ENCODE results near the gene TMEM151A. TPM values are rescaled to one million over a fixed set of nuclear protein-coding genes. Genes with fewer than 3 reads are reported as not detected.

TMEM151A gene
- total RNA-seq, 1 experiment from 2014 or later, result 0.23 TPM

DNA sequence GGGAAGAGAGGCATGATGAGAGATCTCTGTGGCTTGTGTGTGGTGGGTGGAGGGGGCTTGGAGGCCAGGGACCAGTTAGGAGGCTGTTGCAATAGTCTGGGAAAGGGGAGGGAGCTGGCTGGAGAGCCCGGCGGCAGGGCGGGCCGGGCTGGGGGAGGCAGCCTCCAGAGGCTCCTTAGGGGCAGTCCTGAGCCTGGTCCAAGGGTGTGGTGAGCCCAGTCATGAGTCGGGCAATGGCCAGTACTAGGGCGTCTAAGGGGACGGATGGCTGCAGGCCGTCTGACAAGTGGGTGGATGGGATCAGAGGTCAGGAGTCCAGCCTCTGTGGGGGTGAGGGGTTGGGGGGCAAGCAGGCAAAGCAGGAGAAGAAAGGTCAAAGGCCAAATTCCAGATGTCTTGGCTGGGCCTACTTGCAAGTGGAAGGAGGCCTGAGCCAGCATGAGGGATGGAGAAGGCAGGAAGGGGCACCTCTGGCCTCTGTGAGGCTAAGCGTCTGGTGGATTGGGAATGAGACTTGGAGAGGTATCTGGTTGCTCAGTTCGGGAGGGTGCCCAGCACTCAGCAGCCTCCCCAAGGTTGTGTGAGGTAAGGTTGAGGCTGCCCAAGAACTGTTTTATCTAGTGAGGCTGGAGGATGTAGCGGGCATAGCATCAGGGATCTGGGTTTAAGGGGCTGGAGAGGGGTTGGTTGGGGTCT lies 31.2 kb downstream of the TMEM151A start:
- DNase-seq (ENCODE audit: low read depth), result no peak

DNA sequence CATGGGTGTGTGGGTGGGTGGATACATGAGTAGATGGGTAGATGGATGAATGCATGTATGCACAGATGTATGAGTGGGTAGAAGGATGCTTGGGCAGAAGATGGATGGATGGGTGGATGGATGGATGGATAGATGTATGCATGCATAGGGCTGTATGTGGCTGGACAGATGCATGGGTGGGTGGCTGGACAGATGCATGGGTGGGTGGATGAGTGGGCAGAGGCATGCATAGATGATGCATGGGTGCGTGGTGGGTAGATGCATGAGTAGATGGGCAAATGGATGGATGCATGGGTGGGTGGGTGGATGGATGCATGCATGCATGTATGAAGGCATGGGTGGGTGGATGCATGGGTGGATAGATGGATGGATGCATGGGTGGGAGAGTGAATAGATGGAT lies 32.0 kb downstream of the TMEM151A start:
- no peak for DNase-seq (ENCODE audit: low read depth)

GRCh38 chr11:66324664-66325063 lies 33.0 kb downstream of the TMEM151A start:
- DNase-seq (ENCODE audit: low read depth), result no peak

DNA sequence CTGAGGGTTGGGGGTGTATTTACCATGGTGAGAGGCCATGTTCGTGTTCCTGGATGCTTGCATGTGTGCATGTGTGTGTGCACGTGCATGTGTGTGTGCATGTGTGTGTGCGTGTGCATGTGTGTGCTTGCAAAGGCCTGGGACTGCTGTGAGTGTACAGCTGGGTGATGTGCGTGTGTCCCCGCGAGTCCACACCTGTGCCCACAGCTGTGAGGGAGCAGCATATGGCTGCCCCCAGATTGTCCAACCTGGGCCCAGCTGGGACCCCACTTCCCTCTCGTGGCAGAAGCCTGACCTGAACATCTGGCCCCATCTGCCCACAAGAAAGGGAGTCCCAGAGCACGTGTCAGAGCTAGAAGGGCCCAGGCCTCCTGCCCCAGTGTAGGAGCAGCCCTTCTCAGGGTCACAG lies 33.6 kb downstream of the TMEM151A start:
- no peak for DNase-seq (ENCODE audit: low read depth)

GRCh38 chr11:66326261-66327111 lies 34.8 kb downstream of the TMEM151A start:
- no peak for DNase-seq (ENCODE audit: low read depth)

GRCh38 chr11:66327171-66328030 lies 35.7 kb downstream of the TMEM151A start:
- DNase-seq (ENCODE audit: low read depth), result peak; percentile 55

GRCh38 chr11:66328031-66328301 lies 36.3 kb downstream of the TMEM151A start:
- DNase-seq (ENCODE audit: low read depth), result no peak

DNA sequence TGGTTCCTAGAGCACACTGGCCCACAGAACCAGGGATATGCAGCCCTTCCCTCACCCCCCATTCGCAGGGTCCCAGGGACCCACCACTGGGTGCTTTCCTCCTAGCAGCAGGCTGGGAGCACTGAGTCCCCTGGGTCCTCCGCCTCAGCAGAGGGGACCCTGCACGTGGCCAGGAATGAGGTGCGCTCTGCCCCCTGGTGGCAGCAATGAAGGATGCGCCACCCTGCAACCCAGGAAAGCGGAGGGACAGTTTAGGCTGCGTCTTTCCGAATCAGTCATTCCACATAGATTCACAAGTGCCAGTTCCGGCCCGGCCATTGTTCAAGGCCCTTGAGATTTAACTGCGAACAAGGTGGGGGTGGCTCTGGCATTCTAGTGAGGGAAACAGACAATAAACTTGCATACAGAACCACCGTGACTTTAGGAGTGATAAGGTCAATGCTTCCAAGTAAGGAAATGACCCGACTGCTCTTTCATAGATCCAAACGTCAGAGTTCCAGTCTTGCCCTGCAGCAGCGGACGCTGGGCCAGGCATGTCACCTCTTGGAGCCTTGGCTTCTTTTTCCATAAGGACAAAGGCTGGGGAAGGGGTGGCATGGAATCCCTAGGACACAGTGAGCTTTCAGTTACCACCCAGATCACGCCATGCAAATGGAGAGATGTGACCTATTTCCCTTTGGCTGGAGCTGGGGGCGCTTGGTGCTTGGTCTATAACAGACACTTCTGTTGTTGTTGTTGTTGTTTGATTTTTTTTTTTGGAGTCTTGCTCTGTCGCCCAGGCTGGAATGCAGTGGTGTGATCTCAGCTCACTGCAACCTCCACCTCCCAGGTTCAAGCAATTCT lies 36.8 kb downstream of the TMEM151A start:
- DNase-seq (ENCODE audit: low read depth), result peak; percentile 76

DNA sequence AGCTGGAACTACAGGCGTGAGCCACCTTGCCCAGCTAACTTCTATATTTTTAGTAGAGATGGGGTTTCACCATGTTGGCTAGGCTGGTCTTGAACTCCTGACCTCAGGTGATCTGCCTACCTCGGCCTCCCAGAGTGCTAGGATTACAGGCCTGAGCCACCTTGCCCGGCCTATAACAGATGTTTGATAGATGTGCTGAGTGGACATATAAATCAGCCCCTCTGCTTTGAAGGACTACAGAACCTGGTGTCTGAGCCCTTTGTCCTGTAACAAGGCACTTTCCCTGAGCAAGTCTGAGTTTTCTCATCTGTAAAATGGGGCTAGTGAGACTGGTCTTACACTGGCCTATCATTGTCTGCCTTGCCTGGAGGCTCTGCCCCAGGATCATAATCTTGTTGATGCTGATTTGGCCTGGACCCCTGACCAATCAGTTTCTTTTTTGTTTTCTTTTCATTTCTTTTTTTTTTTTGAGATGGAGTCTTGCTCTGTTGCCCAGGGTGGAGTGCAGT lies 37.5 kb downstream of the TMEM151A start:
- no peak for DNase-seq (ENCODE audit: low read depth)

DNA sequence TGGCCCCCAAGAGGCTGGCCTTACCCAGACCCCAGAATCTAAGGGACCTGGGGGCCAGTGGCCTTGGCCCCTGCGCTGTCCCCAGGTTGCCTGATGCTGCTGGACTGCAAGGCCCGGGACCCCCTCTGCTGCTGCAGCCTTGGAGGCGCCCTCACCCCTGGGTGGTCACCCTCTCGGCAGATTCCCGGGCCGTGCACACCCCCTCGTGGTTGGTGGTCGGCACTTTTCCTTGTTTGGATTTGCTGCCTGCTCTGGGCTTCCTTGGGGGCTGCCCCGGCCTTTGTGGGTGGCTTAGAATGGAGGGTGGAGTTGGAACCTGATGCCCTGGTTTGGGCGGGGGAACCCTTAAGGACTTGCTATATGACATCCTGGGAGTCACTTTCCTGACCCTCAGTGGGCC lies 39.2 kb downstream of the TMEM151A start:
- no peak for DNase-seq (ENCODE audit: low read depth)

GRCh38 chr11:66331542-66332370 lies 40.1 kb downstream of the TMEM151A start:
- no peak for DNase-seq (ENCODE audit: low read depth)

DNA sequence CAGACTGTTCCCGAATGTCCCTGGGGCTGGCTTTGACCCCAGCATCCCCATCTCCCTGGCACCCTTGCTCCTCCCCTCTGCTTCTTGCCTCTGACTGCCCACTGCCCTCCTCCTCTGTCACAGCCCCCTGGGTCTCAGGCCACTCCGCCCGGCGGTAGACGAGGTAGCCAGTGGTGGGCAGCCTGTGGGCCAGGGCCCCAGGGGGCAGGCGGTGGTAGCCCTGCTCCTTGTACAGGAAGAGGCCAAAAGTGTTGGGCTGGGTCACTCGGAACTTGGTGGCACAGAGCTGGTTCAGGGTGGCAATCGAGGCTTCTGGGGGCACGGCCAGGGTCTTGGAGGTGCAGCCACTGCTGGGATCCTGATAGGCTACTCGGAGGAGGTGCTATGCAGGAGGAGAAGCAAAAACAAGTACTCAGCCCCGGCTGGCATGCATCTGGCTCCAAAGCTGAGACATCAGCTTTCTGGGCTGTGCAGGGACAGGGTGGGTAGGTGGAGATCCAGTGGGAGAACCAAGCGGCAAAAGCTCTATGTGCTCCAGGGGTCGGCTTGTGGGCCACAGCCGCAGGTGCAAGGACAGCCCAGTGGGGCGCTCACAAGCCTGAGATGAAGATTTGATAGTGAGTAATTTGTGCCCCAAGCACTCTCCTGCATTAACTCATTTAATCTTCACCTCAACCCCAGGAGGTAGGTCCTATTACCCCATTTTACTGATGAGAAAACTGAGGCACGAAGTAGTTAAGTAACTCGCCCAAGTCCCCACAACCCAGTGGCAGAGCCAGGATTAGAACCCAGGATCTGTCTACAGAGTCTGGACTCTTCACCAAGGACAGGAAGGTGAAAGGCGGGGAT lies 40.9 kb downstream of the TMEM151A start:
- no peak for DNase-seq (ENCODE audit: low read depth)

GRCh38 chr11:66333220-66333877 lies 41.7 kb downstream of the TMEM151A start:
- DNase-seq (ENCODE audit: low read depth), result no peak

GRCh38 chr11:66333896-66334604 lies 42.4 kb downstream of the TMEM151A start:
- no peak for DNase-seq (ENCODE audit: low read depth)

GRCh38 chr11:66334605-66335442 lies 43.1 kb downstream of the TMEM151A start:
- no peak for DNase-seq (ENCODE audit: low read depth)

GRCh38 chr11:66335531-66336233 lies 44.0 kb downstream of the TMEM151A start:
- DNase-seq (ENCODE audit: low read depth), result peak; percentile 78

Measured in LHCN-M2 (cell line).